Mesothelial cell of epicardium (in vitro differentiated cells): ENCODE results near the gene RASGRP1. TPM values are rescaled to one million over a fixed set of nuclear protein-coding genes. Genes with fewer than 3 reads are reported as not detected.

Source experiments
- DNase-seq, 2 experiments: peaks; one replicate each; pipeline ENCODE4 v3.0.0; 2021; ENCODE audit warnings: low spot score in 2 of 2; ENCODE audit not compliant: unreplicated experiment in 2 of 2
- H3K27ac Mint-ChIP-seq: 2 replicates; pipeline ENCODE4 v1.8.0; 2021; ENCODE audit warnings: mixed read lengths
- H3K27me3 Mint-ChIP-seq: 2 replicates; pipeline ENCODE4 v1.8.0; 2021; ENCODE audit warnings: low read depth, mixed read lengths
- H3K36me3 Mint-ChIP-seq: 2 replicates; pipeline ENCODE4 v1.8.0; 2021; ENCODE audit warnings: mixed read lengths
- H3K4me1 Mint-ChIP-seq: 2 replicates; pipeline ENCODE4 v1.8.0; 2021; ENCODE audit warnings: mixed read lengths
- H3K4me3 Mint-ChIP-seq: 2 replicates; pipeline ENCODE4 v1.8.0; 2021; ENCODE audit warnings: mild to moderate bottlenecking, moderate library complexity, mixed read lengths
- H3K9me3 Mint-ChIP-seq: 2 replicates; pipeline ENCODE4 v1.8.0; 2021; ENCODE audit warnings: mixed read lengths
- total RNA-seq: library from RNA; stranded (reverse); gene quantifications from 3 replicates; pipeline ENCODE4 v1.2.1, GENCODE V29; 2021
- TF ChIP-seq, protein P1 (sequence below): fragments of 200-600 bp; sonication (generic); IDR thresholded peaks from one replicate; pipeline ENCODE4 v1.5.0; 2021; ENCODE audit warnings: antibody characterized with exemption; ENCODE audit not compliant: unreplicated experiment

Gene RASGRP1
- total RNA-seq, 1 donor from 2014 or later = 4.4 TPM

DNA sequence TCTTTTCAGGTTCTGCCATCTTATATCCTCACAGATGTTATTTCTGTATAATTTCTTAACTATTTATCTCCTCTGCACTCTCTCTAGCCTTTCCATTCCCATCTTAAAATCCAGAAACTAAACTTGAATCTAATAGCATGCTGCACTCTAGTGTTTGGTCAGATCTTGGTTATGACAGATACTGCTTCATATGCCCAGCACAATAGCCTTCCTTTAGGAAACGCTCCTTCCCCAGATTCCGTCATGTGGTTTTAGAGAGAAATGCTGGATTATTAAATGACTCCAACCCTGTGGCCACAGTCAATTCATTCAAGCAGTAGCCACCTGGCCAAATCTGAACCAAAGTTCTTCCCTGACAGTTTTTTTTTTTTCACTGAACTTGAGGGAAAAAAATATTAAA lies 19.4 kb downstream of the RASGRP1 start:
- Mint-ChIP-seq H3K9me3 (peaks cover 3% of the 10 kb centered on the region), H3K27me3 (no peaks in the 10 kb centered on the region), H3K27ac (no peak overlapping the region), H3K4me3 (no peak overlapping the region), H3K36me3 (no peaks in the 10 kb centered on the region), H3K4me1 (no peaks in the 10 kb centered on the region)
- no peak for DNase-seq
- TF ChIP-seq, protein P1, sequence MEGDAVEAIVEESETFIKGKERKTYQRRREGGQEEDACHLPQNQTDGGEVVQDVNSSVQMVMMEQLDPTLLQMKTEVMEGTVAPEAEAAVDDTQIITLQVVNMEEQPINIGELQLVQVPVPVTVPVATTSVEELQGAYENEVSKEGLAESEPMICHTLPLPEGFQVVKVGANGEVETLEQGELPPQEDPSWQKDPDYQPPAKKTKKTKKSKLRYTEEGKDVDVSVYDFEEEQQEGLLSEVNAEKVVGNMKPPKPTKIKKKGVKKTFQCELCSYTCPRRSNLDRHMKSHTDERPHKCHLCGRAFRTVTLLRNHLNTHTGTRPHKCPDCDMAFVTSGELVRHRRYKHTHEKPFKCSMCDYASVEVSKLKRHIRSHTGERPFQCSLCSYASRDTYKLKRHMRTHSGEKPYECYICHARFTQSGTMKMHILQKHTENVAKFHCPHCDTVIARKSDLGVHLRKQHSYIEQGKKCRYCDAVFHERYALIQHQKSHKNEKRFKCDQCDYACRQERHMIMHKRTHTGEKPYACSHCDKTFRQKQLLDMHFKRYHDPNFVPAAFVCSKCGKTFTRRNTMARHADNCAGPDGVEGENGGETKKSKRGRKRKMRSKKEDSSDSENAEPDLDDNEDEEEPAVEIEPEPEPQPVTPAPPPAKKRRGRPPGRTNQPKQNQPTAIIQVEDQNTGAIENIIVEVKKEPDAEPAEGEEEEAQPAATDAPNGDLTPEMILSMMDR = no peak

DNA sequence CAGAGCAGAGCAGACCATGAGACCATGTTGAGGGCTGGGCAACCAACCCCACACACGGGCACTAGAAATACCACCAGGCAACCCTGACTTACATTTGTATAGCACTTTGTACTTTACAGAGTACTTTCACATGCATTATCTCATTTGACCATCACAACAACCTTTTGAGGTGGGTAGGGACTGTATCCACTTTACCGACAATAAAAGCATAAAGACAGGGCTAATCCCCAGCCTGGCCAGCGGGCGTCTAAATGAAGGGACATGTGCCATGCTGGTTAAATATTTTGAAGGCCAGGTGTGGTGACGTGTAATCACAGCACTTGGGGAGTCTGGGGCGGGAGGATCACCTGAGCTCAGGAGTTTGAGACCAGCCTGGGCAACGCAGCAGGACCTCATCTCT lies 23.6 kb downstream of the RASGRP1 start:
- TF ChIP-seq, protein P1 = no peak
- Mint-ChIP-seq H3K4me3 (no peak overlapping the region), H3K9me3 (peaks cover 3% of the 10 kb centered on the region), H3K36me3 (no peaks in the 10 kb centered on the region), H3K27me3 (no peaks in the 10 kb centered on the region), H3K4me1 (peaks cover 4% of the 10 kb centered on the region), H3K27ac (no peak overlapping the region)
- DNase-seq = no peak

DNA sequence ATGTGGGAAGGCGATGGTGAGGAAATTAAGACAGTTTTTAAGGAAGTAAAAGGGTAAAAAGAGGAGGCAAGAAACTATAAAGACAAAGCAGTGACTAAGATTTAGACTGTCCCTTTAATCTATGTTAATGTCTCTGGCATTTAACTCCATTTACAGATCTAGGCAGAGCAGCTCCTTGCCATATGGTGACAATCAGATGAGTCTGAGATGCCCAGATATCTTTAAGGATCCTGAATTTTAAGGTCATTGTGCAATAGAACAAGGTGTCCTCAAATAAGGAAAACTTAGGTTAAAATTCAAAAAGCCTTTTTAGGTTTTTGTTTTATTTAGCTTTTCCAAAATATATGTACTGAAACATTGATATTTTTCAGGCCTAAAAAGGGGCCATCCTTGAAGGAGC lies 24.1 kb downstream of the RASGRP1 start:
- TF ChIP-seq, protein P1 = no peak
- no peak overlapping the region for H3K4me3 Mint-ChIP-seq
- H3K27ac Mint-ChIP-seq = no peak overlapping the region
- H3K9me3 Mint-ChIP-seq = peaks cover 3% of the 10 kb centered on the region
- H3K27me3 Mint-ChIP-seq = no peaks in the 10 kb centered on the region
- DNase-seq = no peak
- H3K36me3 Mint-ChIP-seq = no peaks in the 10 kb centered on the region
- peaks cover 10% of the 10 kb centered on the region for H3K4me1 Mint-ChIP-seq

DNA sequence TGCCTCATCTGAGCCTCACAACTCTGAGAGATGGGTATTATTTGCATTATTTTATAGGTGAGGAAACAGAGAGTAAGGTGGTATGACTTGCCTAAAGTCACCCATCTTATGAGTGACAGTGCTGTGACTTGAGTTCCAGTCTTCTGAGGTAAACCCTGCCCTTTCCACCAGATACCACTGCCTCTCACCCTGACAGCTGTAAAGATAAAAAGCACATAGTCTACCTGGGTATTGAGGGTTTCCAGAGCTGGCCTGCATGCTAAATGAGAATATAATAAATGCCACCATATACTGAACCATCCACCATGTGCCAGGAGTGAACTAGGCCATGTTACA lies 25.6 kb downstream of the RASGRP1 start:
- Mint-ChIP-seq H3K9me3 (peaks cover 3% of the 10 kb centered on the region), H3K4me1 (peaks cover 10% of the 10 kb centered on the region), H3K27me3 (no peaks in the 10 kb centered on the region), H3K36me3 (no peaks in the 10 kb centered on the region), H3K27ac (no peak overlapping the region), H3K4me3 (no peak overlapping the region)
- TF ChIP-seq, protein P1 = no peak
- DNase-seq = no peak

DNA sequence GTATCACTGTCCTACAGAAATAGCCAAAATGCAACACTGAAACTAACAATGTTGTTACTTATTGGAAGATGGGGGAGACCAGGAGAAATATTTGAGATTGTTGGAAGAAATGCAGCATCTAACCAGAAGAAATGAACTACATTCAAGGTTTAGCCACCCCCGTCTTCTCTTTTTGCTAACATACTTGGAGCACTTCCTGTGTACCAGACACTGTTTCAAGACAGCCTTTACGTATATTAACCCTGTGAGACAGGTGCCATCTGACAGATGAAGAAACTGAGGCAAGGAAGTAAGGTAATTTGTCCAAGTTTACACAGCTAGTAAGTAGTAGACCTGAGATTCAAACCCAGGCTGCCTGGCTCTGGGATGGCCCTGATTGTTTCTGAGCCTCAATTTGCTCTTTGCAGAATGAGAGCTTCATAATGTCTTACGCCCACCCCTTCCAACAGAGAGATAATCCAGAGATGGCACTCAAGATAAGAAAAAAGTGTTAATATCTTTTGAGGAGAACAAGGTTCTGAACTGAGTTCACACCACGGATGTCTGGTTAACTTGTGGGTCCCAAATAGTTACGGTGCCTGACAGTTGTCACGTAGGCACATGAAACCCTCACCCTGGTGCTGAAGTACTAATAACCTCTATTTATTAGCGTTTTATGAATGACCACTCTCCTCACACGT lies 26.1 kb downstream of the RASGRP1 start:
- peaks cover 10% of the 10 kb centered on the region for H3K4me1 Mint-ChIP-seq
- TF ChIP-seq, protein P1 = no peak
- no peak for DNase-seq
- H3K36me3 Mint-ChIP-seq = no peaks in the 10 kb centered on the region
- H3K27me3 Mint-ChIP-seq = no peaks in the 10 kb centered on the region
- no peak overlapping the region for H3K4me3 Mint-ChIP-seq
- H3K9me3 Mint-ChIP-seq = no peaks in the 10 kb centered on the region
- no peak overlapping the region for H3K27ac Mint-ChIP-seq
